Activated B cell treated with CpG ODN at 0.5 μM for 24 hours (primary cell): ENCODE data around the gene ERGIC1. TPM values are rescaled to one million over a fixed set of nuclear protein-coding genes. Genes with fewer than 3 reads are reported as not detected.

ENCODE experiments used
- ATAC-seq: fragments of 200-7000 bp; cut with Tn5 transposase; one replicate; pipeline ENCODE4 v1.10.0; 2021; ENCODE audit warnings: low read depth, mild to moderate bottlenecking, moderate library complexity
- CTCF ChIA-PET: fragments of 350-600 bp; sonication (Branson Sonifier 250); formaldehyde crosslinking; loops from one replicate; lab custom pipeline; 2021; ENCODE audit warnings: antibody characterized with exemption; lab: Charles Lee
- POLR2A ChIA-PET: fragments of 350-600 bp; sonication (Branson Sonifier 250); formaldehyde crosslinking; loops from one replicate; lab custom pipeline; 2021; ENCODE audit warnings: antibody characterized with exemption; lab: Charles Lee
- DNase-seq: peaks from one replicate; pipeline ENCODE4 v3.0.0; 2022
- H3K27ac Mint-ChIP-seq: one replicate; pipeline ENCODE4 v1.8.0; 2020; ENCODE audit warnings: mixed read lengths
- H3K27me3 Mint-ChIP-seq: one replicate; pipeline ENCODE4 v1.8.0; 2021; ENCODE audit warnings: mixed read lengths
- H3K36me3 Mint-ChIP-seq: one replicate; pipeline ENCODE4 v1.8.0; 2021; ENCODE audit warnings: low read depth, mixed read lengths
- H3K4me1 Mint-ChIP-seq: one replicate; pipeline ENCODE4 v1.8.0; 2021; ENCODE audit warnings: mixed read lengths
- H3K4me3 Mint-ChIP-seq: one replicate; pipeline ENCODE4 v1.8.0; 2020; ENCODE audit warnings: mild to moderate bottlenecking, mixed read lengths
- H3K9me3 Mint-ChIP-seq: one replicate; pipeline ENCODE4 v1.8.0; 2020; ENCODE audit warnings: mixed read lengths
- CTCF ChIP-seq: fragments of 200-600 bp; IDR thresholded peaks from one replicate; pipeline ENCODE4 v1.8.0; 2022; ENCODE audit warnings: antibody characterized with exemption, mild to moderate bottlenecking
- intact Hi-C: fragments of 100-400 bp; cut with micrococcal nuclease; formaldehyde crosslinking; loops from one replicate; pipeline ENCODE4 v1.15.1; 2024
- total RNA-seq: library from RNA; stranded (reverse); gene quantifications from 2 replicates; pipeline ENCODE4 v1.2.3, GENCODE V29; 2022

The ERGIC1 gene
- total RNA-seq, 1 donor from 2014 or later: 72.5 TPM

GRCh38 chr5:172858990-172859811 lies 25.1 kb downstream of the ERGIC1 start:
- H3K4me1 Mint-ChIP-seq: peaks cover 51% of the 10 kb centered on the region
- intact Hi-C loops: no loop called here
- H3K4me3 Mint-ChIP-seq: no peak overlapping the region
- ChIA-PET POLR2A (interaction anchor here (1.3 to 1.5 kb wide), 2 partner anchors 87 to 89 kb away, joined by 5 read pairs; partner anchors contain the start of gene DUSP1), CTCF (no interaction called here)
- peak overlapping the region; percentile 41 for H3K27ac Mint-ChIP-seq
- TF ChIP-seq CTCF: no peak
- peaks cover 47% of the 10 kb centered on the region for H3K36me3 Mint-ChIP-seq
- no peaks in the 10 kb centered on the region for H3K27me3 Mint-ChIP-seq
- H3K9me3 Mint-ChIP-seq: no peaks in the 10 kb centered on the region
- no peak for ATAC-seq
- no peak for DNase-seq

- TF ChIP-seq CTCF: no peak
- CTCF ChIA-PET: no interaction called here
- POLR2A ChIA-PET: interaction anchor here (1.3 to 1.5 kb wide), 2 partner anchors 88 to 90 kb away, joined by 5 read pairs; partner anchors contain the start of gene DUSP1
- peaks cover 41% of the 10 kb centered on the region for H3K36me3 Mint-ChIP-seq
- H3K4me1 Mint-ChIP-seq: peaks cover 51% of the 10 kb centered on the region
- H3K27ac Mint-ChIP-seq: peak overlapping the region; percentile 14
- intact Hi-C loops: no loop called here
- H3K9me3 Mint-ChIP-seq: no peaks in the 10 kb centered on the region
- H3K4me3 Mint-ChIP-seq: no peak overlapping the region
- no peak for DNase-seq
- no peak for ATAC-seq
- no peaks in the 10 kb centered on the region for H3K27me3 Mint-ChIP-seq
Measured at GRCh38 chr5:172859966-172860365, 25.9 kb downstream of the ERGIC1 start.

DNA sequence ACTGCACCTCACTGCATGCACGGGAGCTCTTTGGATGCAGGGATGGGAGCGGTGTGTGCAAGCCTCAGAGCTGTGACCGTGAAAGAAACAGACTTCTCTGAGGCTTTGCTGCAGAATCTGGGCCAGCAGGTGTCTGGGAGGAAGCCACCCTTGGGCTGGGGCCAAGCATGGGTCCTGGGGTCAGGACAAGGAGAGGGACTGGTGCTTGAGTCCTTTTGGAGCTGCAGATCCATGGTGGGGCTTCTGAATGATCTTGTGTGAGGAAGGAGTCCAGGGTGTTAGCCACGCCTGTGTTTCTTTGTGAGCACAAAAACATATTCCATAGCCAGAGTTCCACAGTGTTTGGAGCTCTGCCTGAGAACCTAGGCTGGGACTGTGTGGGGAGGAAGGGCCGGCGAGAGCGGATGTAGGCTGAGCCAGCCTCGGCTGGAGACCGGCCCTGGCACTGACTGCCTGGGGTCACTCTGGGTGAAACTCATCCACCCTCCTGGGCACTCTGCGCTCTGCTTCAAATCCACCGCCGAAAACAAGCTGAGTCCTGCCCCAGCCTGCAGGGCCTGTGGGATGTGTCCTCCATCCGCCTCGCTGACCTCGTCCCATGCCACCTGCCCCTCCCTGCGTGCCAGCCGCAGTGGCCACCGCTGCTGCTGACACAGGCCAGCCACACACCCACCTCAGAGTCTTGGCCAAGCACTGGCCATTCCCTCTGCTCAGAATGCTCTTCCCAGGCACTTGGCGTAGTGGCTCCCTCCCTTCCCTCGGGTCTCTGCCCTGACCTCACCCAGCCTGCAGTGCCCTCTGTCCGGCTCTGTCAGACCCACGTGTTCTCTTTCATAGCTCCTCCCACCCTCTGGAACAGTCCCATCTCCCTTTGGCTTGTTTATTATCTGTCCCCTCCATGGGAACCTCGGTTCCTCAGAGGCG lies 26.7 kb downstream of the ERGIC1 start:
- ATAC-seq: no peak
- intact Hi-C loops: no loop called here
- no peak for TF ChIP-seq CTCF
- no peak for DNase-seq
- no peak overlapping the region for H3K4me3 Mint-ChIP-seq
- CTCF ChIA-PET: no interaction called here
- POLR2A ChIA-PET: interaction anchor here (1.5 kb wide), 1 partner anchor 89 kb away, joined by 5 read pairs; the partner anchor contains the start of gene DUSP1
- no peaks in the 10 kb centered on the region for H3K9me3 Mint-ChIP-seq
- no peaks in the 10 kb centered on the region for H3K27me3 Mint-ChIP-seq
- peaks cover 36% of the 10 kb centered on the region for H3K36me3 Mint-ChIP-seq
- H3K4me1 Mint-ChIP-seq: peaks cover 53% of the 10 kb centered on the region
- peak overlapping the region; percentile 41 for H3K27ac Mint-ChIP-seq

GRCh38 chr5:172861461-172861860 lies 27.4 kb downstream of the ERGIC1 start:
- Mint-ChIP-seq H3K9me3 (no peaks in the 10 kb centered on the region), H3K4me3 (no peak overlapping the region), H3K36me3 (peaks cover 29% of the 10 kb centered on the region), H3K4me1 (peaks cover 47% of the 10 kb centered on the region), H3K27me3 (no peaks in the 10 kb centered on the region), H3K27ac (peak overlapping the region; percentile 54)
- ATAC-seq (no peak), DNase-seq (no peak)
- POLR2A ChIA-PET: no interaction called here
- CTCF ChIA-PET: no interaction called here
- TF ChIP-seq CTCF: no peak
- intact Hi-C loops: no loop called here
